ENCODE measurements around the gene SRL. TPM values are rescaled to one million over a fixed set of nuclear protein-coding genes. Genes with fewer than 3 reads are reported as not detected.

The SRL gene
- polyA plus RNA-seq, 3 donors = not detected

- Histone ChIP-seq H3K27ac (ENCODE audit: low read depth in 1 of 2, low read length in 2 of 2) (no peak overlapping the region), H4K20me1 (ENCODE audit: insufficient read depth, low read length) (no peaks in the 10 kb centered on the region), H3K79me2 (ENCODE audit: insufficient read depth, low read length) (no peaks in the 10 kb centered on the region), H3K4me3 (replicated peaks in 1 of 3; ENCODE audit: low read depth in 2 of 3, low read length in 3 of 3) (no peak overlapping the region), H3K9me3 (replicated peaks in 1 of 2; ENCODE audit: control insufficient read depth in 1 of 2, insufficient read depth in 1 of 2, low read length in 2 of 2) (no peaks in the 10 kb centered on the region), H3K9ac (ENCODE audit: insufficient read depth, low read length, poor library complexity, severe bottlenecking) (no peak overlapping the region), H3K4me2 (replicated peaks; ENCODE audit: extremely low read depth, low read length, poor library complexity, severe bottlenecking) (no peak overlapping the region), H3K4me1 (ENCODE audit: control insufficient read depth in 1 of 2, insufficient read depth in 2 of 2, low read length in 2 of 2) (no peaks in the 10 kb centered on the region), H3K27me3 (ENCODE audit: control insufficient read depth in 2 of 2, insufficient read depth in 2 of 2, low read length in 2 of 2) (no peaks in the 10 kb centered on the region), H3K36me3 (replicated peaks in 1 of 2; ENCODE audit: control insufficient read depth in 1 of 2, insufficient read depth in 2 of 2, low read length in 2 of 2) (no peaks in the 10 kb centered on the region), H2AFZ (ENCODE audit: insufficient read depth, low read depth, low read length, poor library complexity, severe bottlenecking) (no peak overlapping the region)
- TF ChIP-seq CTCF (IDR thresholded peaks at IDR 0.05) = no peak
- DNase-seq = no peak
- WGBS (ENCODE audit: insufficient coverage) = 97% methylated on average over 8 of the region's 14 CpGs
- peaks cover 2% of the 10 kb centered on the region for H3K4me1 Mint-ChIP-seq
- H3K9me3 Mint-ChIP-seq = peaks cover 0 to 6% (median 1%) of the 10 kb centered on the region in 7 donors
- no peak overlapping the region for H3K4me3 Mint-ChIP-seq
- H3K27me3 Mint-ChIP-seq (ENCODE audit: low read depth in 3 of 3) = peaks cover 6 to 10% (median 7%) of the 10 kb centered on the region in 3 donors
- H3K27ac Mint-ChIP-seq = no peak overlapping the region
- H3K36me3 Mint-ChIP-seq = no peaks in the 10 kb centered on the region
- intact Hi-C loops (cut with micrococcal nuclease) = loop anchor here in 1 of 2 donors (10.0 kb wide), 1 partner anchor 308 kb away; no protein-coding TSS in a partner anchor
Observed at GRCh38 chr16:4232541-4233386, 9.1 kb downstream of the SRL start.

- H3K4me2 ChIP-seq (replicated peaks; ENCODE audit: extremely low read depth, low read length, poor library complexity, severe bottlenecking) = no peak overlapping the region
- H3K9me3 ChIP-seq (replicated peaks in 1 of 2; ENCODE audit: control insufficient read depth in 1 of 2, insufficient read depth in 1 of 2, low read length in 2 of 2) = no peaks in the 10 kb centered on the region
- WGBS (ENCODE audit: insufficient coverage) = 89% methylated on average over 10 of the region's 11 CpGs
- no peak for DNase-seq
- no peaks in the 10 kb centered on the region for H3K79me2 ChIP-seq (ENCODE audit: insufficient read depth, low read length)
- peaks cover 2% of the 10 kb centered on the region for H3K4me1 Mint-ChIP-seq
- H3K36me3 Mint-ChIP-seq = no peaks in the 10 kb centered on the region
- H3K4me3 Mint-ChIP-seq = no peak overlapping the region
- intact Hi-C loops (cut with micrococcal nuclease) = loop anchor here in 1 of 2 donors (10.0 kb wide), 1 partner anchor 307 kb away; no protein-coding TSS in a partner anchor
- H3K36me3 ChIP-seq (replicated peaks in 1 of 2; ENCODE audit: control insufficient read depth in 1 of 2, insufficient read depth in 2 of 2, low read length in 2 of 2) = no peaks in the 10 kb centered on the region
- no peaks in the 10 kb centered on the region for H4K20me1 ChIP-seq (ENCODE audit: insufficient read depth, low read length)
- no peak overlapping the region for H3K27ac Mint-ChIP-seq
- H3K4me1 ChIP-seq (ENCODE audit: control insufficient read depth in 1 of 2, insufficient read depth in 2 of 2, low read length in 2 of 2) = no peaks in the 10 kb centered on the region
- H3K9ac ChIP-seq (ENCODE audit: insufficient read depth, low read length, poor library complexity, severe bottlenecking) = no peak overlapping the region
- H3K27me3 ChIP-seq (ENCODE audit: control insufficient read depth in 2 of 2, insufficient read depth in 2 of 2, low read length in 2 of 2) = no peaks in the 10 kb centered on the region
- TF ChIP-seq CTCF (IDR thresholded peaks at IDR 0.05) = no peak
- peaks cover 0 to 6% (median 1%) of the 10 kb centered on the region in 7 donors for H3K9me3 Mint-ChIP-seq
- H3K27me3 Mint-ChIP-seq (ENCODE audit: low read depth in 3 of 3) = peaks cover 6 to 10% (median 7%) of the 10 kb centered on the region in 3 donors
- H3K4me3 ChIP-seq (replicated peaks in 1 of 3; ENCODE audit: low read depth in 2 of 3, low read length in 3 of 3) = no peak overlapping the region
- H2AFZ ChIP-seq (ENCODE audit: insufficient read depth, low read depth, low read length, poor library complexity, severe bottlenecking) = no peak overlapping the region
- no peak overlapping the region for H3K27ac ChIP-seq (ENCODE audit: low read depth in 1 of 2, low read length in 2 of 2)
Observed at GRCh38 chr16:4231886-4232285, 10.0 kb downstream of the SRL start.
